ENCODE data around the gene URB1. TPM values are rescaled to one million over a fixed set of nuclear protein-coding genes. Genes with fewer than 3 reads are reported as not detected.
"Not testable (repeated sequence)": the region's sequence is repeated elsewhere in the genome, so short reads cannot be mapped to it uniquely, and the experiment has no call there.

URB1 gene
- total RNA-seq, 4 donors from 2014 or later: 6.4 to 8.7 (median 7.3) TPM

DNA sequence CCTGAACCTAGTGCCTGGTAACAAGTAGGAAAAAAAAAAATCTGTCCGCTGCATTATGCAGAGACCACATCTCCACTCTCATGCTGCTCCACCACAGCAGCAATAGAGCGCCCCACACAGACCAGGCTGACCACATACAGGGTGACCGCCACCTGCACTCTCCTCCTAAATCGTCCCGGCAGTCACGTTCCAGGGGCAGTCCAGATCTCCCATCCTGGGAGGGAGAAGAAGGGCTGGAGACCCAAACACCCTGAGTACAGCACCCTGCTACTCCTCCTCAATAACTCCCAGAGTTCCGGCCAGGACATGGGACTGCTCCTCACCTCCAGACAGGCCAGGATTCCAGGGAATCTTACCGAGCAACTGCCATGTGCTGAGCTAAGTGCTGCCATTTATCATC is 15.3 kb downstream of the URB1 start:
- intact Hi-C loops (cut with DNase I; ENCODE audit: low total_unique reads) (no loop called here), in situ Hi-C loops (cut with MboI; ENCODE audit: low pct_ligation_motif_present in 1 of 4, low pct_unique_long_range_greater_than_20kb in 1 of 4, low sequenced_read_pairs in 3 of 4) (no loop called here)
- DNase-seq: no peak
- Histone ChIP-seq H3K4me3 (no peak overlapping the region), H3K36me3 (peaks cover 0 to 6% (median 0%) of the 10 kb centered on the region in 4 donors), H3K9me3 (no peaks in the 10 kb centered on the region), H3K27me3 (no peaks in the 10 kb centered on the region), H3K4me1 (no peaks in the 10 kb centered on the region), H3K27ac (no peak overlapping the region)
- 95 to 100% methylated on average over 4 to 8 of the region's 8 CpGs for WGBS, 2 donors (ENCODE audit: low coverage in 1 of 2)
- no peak for TF ChIP-seq EP300 (IDR thresholded peaks at IDR 0.05; ENCODE audit: low read depth)
- no peak for TF ChIP-seq POLR2AphosphoS5 (IDR thresholded peaks at IDR 0.05)
- no peak for TF ChIP-seq POLR2A (IDR thresholded peaks at IDR 0.05)
- TF ChIP-seq, protein P1, sequence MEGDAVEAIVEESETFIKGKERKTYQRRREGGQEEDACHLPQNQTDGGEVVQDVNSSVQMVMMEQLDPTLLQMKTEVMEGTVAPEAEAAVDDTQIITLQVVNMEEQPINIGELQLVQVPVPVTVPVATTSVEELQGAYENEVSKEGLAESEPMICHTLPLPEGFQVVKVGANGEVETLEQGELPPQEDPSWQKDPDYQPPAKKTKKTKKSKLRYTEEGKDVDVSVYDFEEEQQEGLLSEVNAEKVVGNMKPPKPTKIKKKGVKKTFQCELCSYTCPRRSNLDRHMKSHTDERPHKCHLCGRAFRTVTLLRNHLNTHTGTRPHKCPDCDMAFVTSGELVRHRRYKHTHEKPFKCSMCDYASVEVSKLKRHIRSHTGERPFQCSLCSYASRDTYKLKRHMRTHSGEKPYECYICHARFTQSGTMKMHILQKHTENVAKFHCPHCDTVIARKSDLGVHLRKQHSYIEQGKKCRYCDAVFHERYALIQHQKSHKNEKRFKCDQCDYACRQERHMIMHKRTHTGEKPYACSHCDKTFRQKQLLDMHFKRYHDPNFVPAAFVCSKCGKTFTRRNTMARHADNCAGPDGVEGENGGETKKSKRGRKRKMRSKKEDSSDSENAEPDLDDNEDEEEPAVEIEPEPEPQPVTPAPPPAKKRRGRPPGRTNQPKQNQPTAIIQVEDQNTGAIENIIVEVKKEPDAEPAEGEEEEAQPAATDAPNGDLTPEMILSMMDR (IDR thresholded peaks at IDR 0.05): no peak

- in situ Hi-C loops (cut with MboI; ENCODE audit: low pct_ligation_motif_present in 1 of 4, low pct_unique_long_range_greater_than_20kb in 1 of 4, low sequenced_read_pairs in 3 of 4): no loop called here
- intact Hi-C loops (cut with DNase I; ENCODE audit: low total_unique reads): no loop called here
- H3K27ac ChIP-seq: peak overlapping the region; percentile 45 to 81 (median 52)
- TF ChIP-seq POLR2AphosphoS5 (IDR thresholded peaks at IDR 0.05) (no peak), EP300 (IDR thresholded peaks at IDR 0.05; ENCODE audit: low read depth) (no peak), POLR2A (IDR thresholded peaks at IDR 0.05) (no peak)
- TF ChIP-seq, protein P1 (IDR thresholded peaks at IDR 0.05): no peak
- peaks cover 0 to 3% (median 0%) of the 10 kb centered on the region in 4 donors for H3K4me1 ChIP-seq
- H3K9me3 ChIP-seq: no peaks in the 10 kb centered on the region
- whole genome bisulfite sequencing, 2 donors (ENCODE audit: low coverage in 1 of 2): 62 to 78% methylated on average over 3 of the region's 3 CpGs
- H3K36me3 ChIP-seq: no peaks in the 10 kb centered on the region
- no peaks in the 10 kb centered on the region for H3K27me3 ChIP-seq
- no peak overlapping the region for H3K4me3 ChIP-seq
- no peak for DNase-seq
These were observed 20.1 kb downstream of the URB1 start for GRCh38 chr21:32372755-32373154.

DNA sequence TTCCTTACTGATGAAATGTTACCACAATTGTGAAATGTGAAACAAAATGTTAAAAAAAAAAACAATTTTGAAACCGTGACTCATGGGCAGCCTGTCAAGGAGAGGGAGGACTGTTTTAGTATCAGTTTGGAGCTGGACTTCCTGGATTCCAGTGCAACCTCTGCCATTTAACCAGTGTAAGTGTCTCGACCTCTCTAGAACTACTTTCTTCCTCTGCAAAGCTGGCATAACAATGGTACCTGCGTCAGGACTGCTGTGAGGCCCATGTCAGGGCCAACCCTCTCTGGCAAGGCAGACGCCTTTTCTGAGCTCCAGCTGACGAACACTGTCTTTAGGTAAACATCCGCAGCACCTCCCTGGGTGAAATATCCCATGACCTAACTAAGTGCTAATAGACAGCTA is 20.9 kb downstream of the URB1 start:
- H3K4me1 ChIP-seq: peaks cover 0 to 3% (median 0%) of the 10 kb centered on the region in 4 donors
- no peak for DNase-seq
- intact Hi-C loops (cut with DNase I; ENCODE audit: low total_unique reads) (no loop called here), in situ Hi-C loops (cut with MboI; ENCODE audit: low pct_ligation_motif_present in 1 of 4, low pct_unique_long_range_greater_than_20kb in 1 of 4, low sequenced_read_pairs in 3 of 4) (no loop called here)
- TF ChIP-seq, protein P1 (IDR thresholded peaks at IDR 0.05): no peak
- TF ChIP-seq POLR2AphosphoS5 (IDR thresholded peaks at IDR 0.05): peak in 1 of 3 donors; percentile 21
- no peak for TF ChIP-seq POLR2A (IDR thresholded peaks at IDR 0.05)
- no peak for TF ChIP-seq EP300 (IDR thresholded peaks at IDR 0.05; ENCODE audit: low read depth)
- H3K27me3 ChIP-seq: no peaks in the 10 kb centered on the region
- H3K36me3 ChIP-seq: no peaks in the 10 kb centered on the region
- H3K4me3 ChIP-seq: no peak overlapping the region
- peak overlapping the region; percentile 45 to 81 (median 52) for H3K27ac ChIP-seq
- H3K9me3 ChIP-seq: no peaks in the 10 kb centered on the region
- 77% methylated on average over 6 of the region's 6 CpGs; no CpG with 5 or more reads in 1 of the 2 donors for WGBS, 2 donors (ENCODE audit: low coverage in 1 of 2)

GRCh38 chr21:32370998-32371766 is 21.6 kb downstream of the URB1 start:
- intact Hi-C loops (cut with DNase I; ENCODE audit: low total_unique reads) (no loop called here), in situ Hi-C loops (cut with MboI; ENCODE audit: low pct_ligation_motif_present in 1 of 4, low pct_unique_long_range_greater_than_20kb in 1 of 4, low sequenced_read_pairs in 3 of 4) (no loop called here)
- Histone ChIP-seq H3K9me3 (no peaks in the 10 kb centered on the region), H3K36me3 (peaks cover 0 to 7% (median 0%) of the 10 kb centered on the region in 4 donors), H3K4me3 (no peak overlapping the region), H3K4me1 (peaks cover 0 to 3% (median 0%) of the 10 kb centered on the region in 4 donors), H3K27me3 (no peaks in the 10 kb centered on the region), H3K27ac (peak overlapping the region; percentile 45 to 81 (median 52))
- TF ChIP-seq, protein P1 (IDR thresholded peaks at IDR 0.05): no peak
- no peak for TF ChIP-seq POLR2AphosphoS5 (IDR thresholded peaks at IDR 0.05)
- no peak for TF ChIP-seq POLR2A (IDR thresholded peaks at IDR 0.05)
- no peak for TF ChIP-seq EP300 (IDR thresholded peaks at IDR 0.05; ENCODE audit: low read depth)
- WGBS, 2 donors (ENCODE audit: low coverage in 1 of 2): 71 to 84% methylated on average over 5 to 6 of the region's 6 CpGs
- DNase-seq: no peak

DNA sequence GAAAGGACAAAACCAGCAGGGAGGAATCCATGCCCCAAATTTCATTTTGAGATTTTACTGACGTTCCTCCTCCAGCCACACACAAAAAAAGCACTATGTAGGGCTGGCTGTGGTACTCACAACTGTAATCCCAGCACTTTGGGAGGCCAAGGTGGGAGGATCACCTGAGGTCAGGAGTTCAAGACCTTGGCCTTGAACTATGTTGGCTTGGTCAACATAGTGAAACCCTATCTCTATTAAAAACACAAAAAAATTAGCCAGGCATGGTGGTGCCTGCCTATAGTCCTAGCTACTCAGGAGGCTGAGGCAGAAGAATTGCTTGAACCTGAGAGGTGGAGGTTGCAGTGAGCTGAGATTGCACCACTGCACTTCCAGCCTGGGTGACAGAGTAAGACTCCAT is 23.9 kb downstream of the URB1 start:
- intact Hi-C loops (cut with DNase I; ENCODE audit: low total_unique reads): not testable (repeated sequence)

More for the DNA sequence above, 23.9 kb downstream of the URB1 start:
- H3K4me3 ChIP-seq; H3K27me3 ChIP-seq; H3K9me3 ChIP-seq; DNase-seq; in situ Hi-C loops (cut with MboI; ENCODE audit: low pct_ligation_motif_present in 1 of 4, low pct_unique_long_range_greater_than_20kb in 1 of 4, low sequenced_read_pairs in 3 of 4); H3K36me3 ChIP-seq: not testable (repeated sequence)
- WGBS, 2 donors (ENCODE audit: low coverage in 1 of 2): 75% methylated on average over 1 of the region's 1 CpG; no CpG with 5 or more reads in 1 of the 2 donors
- peak overlapping the region in 1 of 4 donors; percentile 2 for H3K27ac ChIP-seq
- H3K4me1 ChIP-seq: peaks cover 0 to 15% (median 7%) of the 10 kb centered on the region in 4 donors

All from transverse colon (tissue), 4 donors.